Measurements from ENCODE around the gene GPR61. TPM values are rescaled to one million over a fixed set of nuclear protein-coding genes. Genes with fewer than 3 reads are reported as not detected.

Gene GPR61
- total and polyA plus RNA-seq, 4 donors, result not detected

GRCh38 chr1:109503935-109504334 lies 35.7 kb upstream of the GPR61 start:
- DNase-seq (no peak), ATAC-seq (ENCODE audit: low FRiP score) (no peak)
- intact Hi-C loops (cut with DNase I), result loop anchor here in 1 of 2 donors (5.0 kb wide), 1 partner anchor 108 kb away; no protein-coding TSS in a partner anchor
- Histone ChIP-seq H3K4me1 (ENCODE audit: control insufficient read depth in 1 of 2, insufficient read depth in 2 of 2, low read length in 2 of 2) (peaks cover 0 to 3% of the 10 kb centered on the region in 2 donors), H3K27me3 (ENCODE audit: control insufficient read depth in 1 of 2, insufficient read depth in 2 of 2, low read length in 1 of 2) (no peaks in the 10 kb centered on the region), H3K27ac (ENCODE audit: low read depth in 1 of 2, low read length in 2 of 2) (no peak overlapping the region), H3K4me3 (ENCODE audit: low read length in 2 of 2) (no peak overlapping the region), H3K36me3 (ENCODE audit: control insufficient read depth in 1 of 2, insufficient read depth in 2 of 2, low read length in 1 of 2) (no peaks in the 10 kb centered on the region), H3K9me3 (ENCODE audit: control insufficient read depth, low read length) (no peaks in the 10 kb centered on the region)
- 81 to 82% methylated on average over 5 of the region's 5 CpGs for WGBS, 2 donors

DNA sequence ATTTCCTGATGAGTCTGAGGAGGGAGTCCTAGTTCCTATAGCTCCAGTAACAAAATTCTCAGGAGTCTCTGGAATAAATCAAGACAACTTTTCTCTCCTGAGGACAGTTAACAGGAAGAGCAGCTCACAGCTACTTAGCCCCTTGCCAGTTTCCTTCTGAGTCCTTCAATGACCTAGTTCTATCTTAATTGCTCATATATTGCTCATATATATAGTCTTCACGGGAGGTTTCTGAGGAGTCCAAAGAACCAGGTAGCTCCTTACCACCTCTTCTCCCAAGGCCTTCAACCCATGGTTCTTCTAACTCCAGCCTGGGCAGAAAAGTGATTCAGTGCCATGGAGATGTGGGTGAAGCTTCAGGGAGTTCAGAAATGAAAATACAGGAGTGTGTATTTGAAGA lies 34.7 kb upstream of the GPR61 start:
- 91 to 94% methylated on average over 1 of the region's 1 CpG for WGBS, 2 donors
- H3K9me3 ChIP-seq (ENCODE audit: control insufficient read depth, low read length), result no peaks in the 10 kb centered on the region
- H3K27ac ChIP-seq (ENCODE audit: low read depth in 1 of 2, low read length in 2 of 2), result no peak overlapping the region
- no peak for DNase-seq
- H3K4me3 ChIP-seq (ENCODE audit: low read length in 2 of 2), result no peak overlapping the region
- no peaks in the 10 kb centered on the region for H3K27me3 ChIP-seq (ENCODE audit: control insufficient read depth in 1 of 2, insufficient read depth in 2 of 2, low read length in 1 of 2)
- no peaks in the 10 kb centered on the region for H3K36me3 ChIP-seq (ENCODE audit: control insufficient read depth in 1 of 2, insufficient read depth in 2 of 2, low read length in 1 of 2)
- peaks cover 0 to 3% of the 10 kb centered on the region in 2 donors for H3K4me1 ChIP-seq (ENCODE audit: control insufficient read depth in 1 of 2, insufficient read depth in 2 of 2, low read length in 2 of 2)
- ATAC-seq (ENCODE audit: low FRiP score), result no peak
- intact Hi-C loops (cut with DNase I), result loop anchor here in 1 of 2 donors (5.0 kb wide), 1 partner anchor 107 kb away; no protein-coding TSS in a partner anchor

DNA sequence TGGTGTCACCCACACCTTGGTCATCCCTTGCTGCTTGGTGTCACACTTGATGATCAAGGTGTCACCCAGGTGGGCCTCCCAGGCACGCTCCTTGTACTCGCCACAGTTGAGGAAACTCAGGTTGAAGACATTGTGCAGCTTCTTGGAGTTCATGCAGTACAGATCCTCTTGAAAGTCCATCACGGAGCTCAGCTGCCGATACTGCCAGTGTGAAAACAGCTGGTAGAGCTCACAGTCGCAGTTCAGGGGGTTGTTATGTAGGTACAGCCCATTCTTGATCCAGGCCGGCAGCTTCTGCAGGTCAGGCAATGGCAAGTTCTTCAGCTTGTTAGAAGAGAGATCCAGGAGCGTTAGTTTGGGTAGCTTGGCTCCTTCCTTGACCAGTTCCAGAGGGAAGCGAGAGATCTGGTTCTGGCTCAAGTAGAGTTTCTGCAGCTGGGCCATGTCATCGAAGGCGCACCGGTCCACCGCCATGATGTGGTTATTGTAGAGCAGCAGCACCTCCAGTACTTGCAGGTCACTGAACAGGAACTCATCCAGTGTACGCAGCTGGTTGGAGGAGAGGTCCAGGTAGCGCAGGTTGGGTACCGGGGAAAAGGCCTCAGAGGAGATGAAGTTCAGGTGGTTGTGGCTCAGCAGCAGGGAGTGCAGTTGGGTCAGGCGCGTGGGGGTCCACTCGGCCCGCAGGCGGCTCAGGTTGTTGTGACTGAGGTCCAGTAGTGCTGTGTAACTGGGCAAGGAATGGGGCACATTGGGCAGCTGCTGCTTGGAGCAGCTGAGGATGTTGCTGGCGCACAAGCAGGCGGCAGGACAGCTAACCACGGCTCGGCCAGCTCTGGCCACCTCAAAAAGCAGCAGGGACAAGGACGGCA lies 31.4 kb upstream of the GPR61 start:
- no peak overlapping the region for H3K27ac ChIP-seq (ENCODE audit: low read depth in 1 of 2, low read length in 2 of 2)
- no peaks in the 10 kb centered on the region for H3K4me1 ChIP-seq (ENCODE audit: control insufficient read depth in 1 of 2, insufficient read depth in 2 of 2, low read length in 2 of 2)
- no peak for ATAC-seq (ENCODE audit: low FRiP score)
- intact Hi-C loops (cut with DNase I), result no loop called here
- no peaks in the 10 kb centered on the region for H3K9me3 ChIP-seq (ENCODE audit: control insufficient read depth, low read length)
- H3K36me3 ChIP-seq (ENCODE audit: control insufficient read depth in 1 of 2, insufficient read depth in 2 of 2, low read length in 1 of 2), result no peaks in the 10 kb centered on the region
- H3K27me3 ChIP-seq (ENCODE audit: control insufficient read depth in 1 of 2, insufficient read depth in 2 of 2, low read length in 1 of 2), result no peaks in the 10 kb centered on the region
- 86% methylated on average over 25 of the region's 25 CpGs for WGBS, 2 donors
- no peak overlapping the region for H3K4me3 ChIP-seq (ENCODE audit: low read length in 2 of 2)
- no peak for DNase-seq

- Histone ChIP-seq H3K4me1 (ENCODE audit: control insufficient read depth in 1 of 2, insufficient read depth in 2 of 2, low read length in 2 of 2) (no peaks in the 10 kb centered on the region), H3K27ac (ENCODE audit: low read depth in 1 of 2, low read length in 2 of 2) (no peak overlapping the region), H3K9me3 (ENCODE audit: control insufficient read depth, low read length) (no peaks in the 10 kb centered on the region), H3K4me3 (ENCODE audit: low read length in 2 of 2) (peak overlapping the region; percentile 72 to 85), H3K27me3 (ENCODE audit: control insufficient read depth in 1 of 2, insufficient read depth in 2 of 2, low read length in 1 of 2) (no peaks in the 10 kb centered on the region), H3K36me3 (ENCODE audit: control insufficient read depth in 1 of 2, insufficient read depth in 2 of 2, low read length in 1 of 2) (no peaks in the 10 kb centered on the region)
- intact Hi-C loops (cut with DNase I), result no loop called here
- 46 to 47% methylated on average over 7 of the region's 7 CpGs for WGBS, 2 donors
- no peak for ATAC-seq (ENCODE audit: low FRiP score)
- DNase-seq, result no peak
Measured at GRCh38 chr1:109508873-109509175, 30.8 kb upstream of the GPR61 start.

DNA sequence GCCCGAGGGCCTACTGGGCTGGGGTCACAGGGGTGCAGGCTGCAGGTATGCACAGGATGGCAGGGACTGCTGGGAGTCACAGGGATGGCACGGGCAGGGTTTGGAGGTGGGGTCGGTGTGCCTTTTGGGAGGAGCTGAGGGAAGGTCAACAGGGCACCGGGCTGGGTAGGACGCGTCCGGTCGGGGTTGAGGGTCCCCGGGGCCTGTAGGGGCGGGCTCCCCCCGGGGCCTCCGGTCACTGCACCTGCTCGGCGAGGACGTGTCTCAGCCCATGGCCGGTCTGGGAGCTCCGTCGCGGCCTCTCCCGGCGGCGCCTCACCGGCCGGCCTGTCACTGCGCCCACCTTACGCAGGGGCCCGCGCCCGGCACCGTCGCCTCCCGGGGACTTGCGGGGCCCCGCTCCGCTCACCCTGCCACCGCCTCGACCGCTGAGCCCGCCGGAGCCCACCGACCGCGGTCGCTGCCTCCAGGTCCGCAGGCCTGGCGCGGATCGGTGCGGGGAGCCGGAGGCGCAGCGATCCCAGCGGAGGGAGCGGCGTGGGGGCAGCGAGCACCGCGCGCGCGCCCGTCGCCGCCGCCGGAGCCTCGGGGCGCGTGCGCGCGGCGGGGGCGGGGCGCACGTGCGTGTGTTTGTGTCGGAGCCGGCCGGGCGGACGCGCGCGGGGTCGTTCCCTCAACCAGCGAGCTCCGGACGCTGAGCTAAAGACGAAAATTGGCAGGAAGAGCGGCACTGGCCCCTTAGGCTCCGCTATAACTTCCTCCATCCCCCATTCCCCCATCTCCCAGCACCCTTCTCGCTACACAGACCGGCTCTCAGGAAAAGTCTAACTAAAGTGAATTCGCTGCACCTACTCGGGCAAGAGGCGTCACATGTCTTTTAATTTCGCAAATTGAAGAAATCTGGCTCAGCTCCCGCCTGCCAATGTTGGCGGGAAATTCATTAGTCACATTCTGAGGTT lies 30.2 kb upstream of the GPR61 start, which contains the start of gene AMIGO1:
Gene AMIGO1, minus strand, starts transcription at position 552 of the 959 bp plus-strand sequence. CDS start 815 bp downstream, outside the sequence.
- no peaks in the 10 kb centered on the region for H3K9me3 ChIP-seq (ENCODE audit: control insufficient read depth, low read length)
- WGBS, 2 donors, result 0 to 1% methylated on average over 52 to 100 of the region's 100 CpGs
- no peaks in the 10 kb centered on the region for H3K36me3 ChIP-seq (ENCODE audit: control insufficient read depth in 1 of 2, insufficient read depth in 2 of 2, low read length in 1 of 2)
- ATAC-seq (ENCODE audit: low FRiP score) (peak; percentile 72), DNase-seq (peak; percentile 65 to 90)
- H3K4me3 ChIP-seq (ENCODE audit: low read length in 2 of 2), result peak within 1 kb of the TSS; percentile 72 to 85
- H3K27me3 ChIP-seq (ENCODE audit: control insufficient read depth in 1 of 2, insufficient read depth in 2 of 2, low read length in 1 of 2), result no peaks in the 10 kb centered on the region
- no peak within 1 kb of the TSS for H3K27ac ChIP-seq (ENCODE audit: low read depth in 1 of 2, low read length in 2 of 2)
- intact Hi-C loops (cut with DNase I), result no loop called here
- no peaks in the 10 kb centered on the region for H3K4me1 ChIP-seq (ENCODE audit: control insufficient read depth in 1 of 2, insufficient read depth in 2 of 2, low read length in 2 of 2)

GRCh38 chr1:109513110-109513710 lies 26.5 kb upstream of the GPR61 start:
- WGBS, 2 donors, result 89 to 93% methylated on average over 2 of the region's 2 CpGs
- no peak for ATAC-seq (ENCODE audit: low FRiP score)

DNA sequence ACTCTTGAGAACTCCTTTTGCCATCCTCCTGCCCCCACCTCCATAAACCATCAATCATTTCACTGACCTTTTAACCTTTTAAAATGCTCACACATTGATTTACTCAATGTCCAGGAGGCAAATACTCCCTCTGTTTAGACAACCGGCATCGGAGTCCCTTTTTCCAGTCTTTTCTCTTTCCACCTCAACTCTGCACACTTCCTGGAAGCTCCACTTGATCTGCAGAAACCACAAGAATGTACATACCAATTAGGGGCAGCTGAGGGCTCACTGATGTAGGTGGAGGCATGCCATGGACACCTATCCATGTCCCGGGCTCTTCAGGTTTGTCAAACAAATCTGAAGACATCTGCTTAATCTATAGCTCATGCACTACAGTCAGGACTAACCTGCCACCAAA lies 24.8 kb upstream of the GPR61 start:
- intact Hi-C loops (cut with DNase I), result no loop called here
- WGBS, 2 donors, result 55 to 64% methylated on average over 3 of the region's 3 CpGs
- DNase-seq (no peak), ATAC-seq (ENCODE audit: low FRiP score) (no peak)
- Histone ChIP-seq H3K36me3 (ENCODE audit: control insufficient read depth in 1 of 2, insufficient read depth in 2 of 2, low read length in 1 of 2) (no peaks in the 10 kb centered on the region), H3K27ac (ENCODE audit: low read depth in 1 of 2, low read length in 2 of 2) (no peak overlapping the region), H3K4me3 (ENCODE audit: low read length in 2 of 2) (no peak overlapping the region), H3K27me3 (ENCODE audit: control insufficient read depth in 1 of 2, insufficient read depth in 2 of 2, low read length in 1 of 2) (no peaks in the 10 kb centered on the region), H3K4me1 (ENCODE audit: control insufficient read depth in 1 of 2, insufficient read depth in 2 of 2, low read length in 2 of 2) (no peaks in the 10 kb centered on the region), H3K9me3 (ENCODE audit: control insufficient read depth, low read length) (no peaks in the 10 kb centered on the region)

More at GRCh38 chr1:109513110-109513710, 26.5 kb upstream of the GPR61 start:
- Histone ChIP-seq H3K9me3 (ENCODE audit: control insufficient read depth, low read length) (no peaks in the 10 kb centered on the region), H3K4me1 (ENCODE audit: control insufficient read depth in 1 of 2, insufficient read depth in 2 of 2, low read length in 2 of 2) (no peaks in the 10 kb centered on the region), H3K4me3 (ENCODE audit: low read length in 2 of 2) (no peak overlapping the region), H3K27ac (ENCODE audit: low read depth in 1 of 2, low read length in 2 of 2) (no peak overlapping the region), H3K27me3 (ENCODE audit: control insufficient read depth in 1 of 2, insufficient read depth in 2 of 2, low read length in 1 of 2) (no peaks in the 10 kb centered on the region), H3K36me3 (ENCODE audit: control insufficient read depth in 1 of 2, insufficient read depth in 2 of 2, low read length in 1 of 2) (no peaks in the 10 kb centered on the region)
- intact Hi-C loops (cut with DNase I), result no loop called here
- DNase-seq, result no peak

DNA sequence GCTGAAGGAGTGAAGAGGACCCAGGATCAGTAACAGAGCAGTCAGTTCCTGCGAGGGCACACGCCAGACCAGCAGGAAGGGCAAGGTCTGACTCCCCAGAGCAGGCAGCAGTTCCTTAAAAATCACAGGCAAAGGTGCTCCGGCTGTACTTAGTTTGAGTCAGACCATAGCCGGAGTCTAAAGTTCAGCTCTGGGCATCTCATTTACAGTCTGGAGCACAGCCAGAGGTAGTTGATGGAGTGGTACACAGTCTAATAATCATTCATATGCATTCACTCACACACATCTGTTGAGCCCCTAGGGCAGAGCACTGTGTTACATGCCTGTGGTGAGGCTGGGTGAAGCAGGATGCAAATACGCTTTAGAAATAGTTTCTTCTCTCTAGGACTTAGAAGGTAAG lies 22.8 kb upstream of the GPR61 start:
- H3K27ac ChIP-seq (ENCODE audit: low read depth in 1 of 2, low read length in 2 of 2), result no peak overlapping the region
- intact Hi-C loops (cut with DNase I), result no loop called here
- 85 to 89% methylated on average over 5 of the region's 5 CpGs for WGBS, 2 donors
- ATAC-seq (ENCODE audit: low FRiP score), result no peak
- no peak for DNase-seq
- H3K36me3 ChIP-seq (ENCODE audit: control insufficient read depth in 1 of 2, insufficient read depth in 2 of 2, low read length in 1 of 2), result no peaks in the 10 kb centered on the region
- no peaks in the 10 kb centered on the region for H3K4me1 ChIP-seq (ENCODE audit: control insufficient read depth in 1 of 2, insufficient read depth in 2 of 2, low read length in 2 of 2)
- H3K9me3 ChIP-seq (ENCODE audit: control insufficient read depth, low read length), result no peaks in the 10 kb centered on the region
- no peak overlapping the region for H3K4me3 ChIP-seq (ENCODE audit: low read length in 2 of 2)
- no peaks in the 10 kb centered on the region for H3K27me3 ChIP-seq (ENCODE audit: control insufficient read depth in 1 of 2, insufficient read depth in 2 of 2, low read length in 1 of 2)
